Thyroid gland (tissue), 4 donors: Measurements from ENCODE around the gene ACSS1. TPM values are rescaled to one million over a fixed set of nuclear protein-coding genes. Genes with fewer than 3 reads are reported as not detected.

Source experiments
- DNase-seq, 2 donors: peaks; one replicate each; pipeline ENCODE4 v3.0.0-alpha.2; 2019
- H3K27ac ChIP-seq, 3 donors: fragments of 200-600 bp; sonication (generic); 1 replicate in 2 of 3; 2 replicates in 1 of 3; pipeline ENCODE4 v1.5.1; 2016 to 2019; ENCODE audit warnings: mild to moderate bottlenecking in 1 of 3, moderate library complexity in 1 of 3
- H3K27me3 ChIP-seq: fragments of 200-600 bp; sonication (generic); one replicate; pipeline ENCODE4 v1.5.1; 2019
- H3K36me3 ChIP-seq, 2 donors: fragments of 200-600 bp; sonication (generic); one replicate each; pipeline ENCODE4 v1.5.1; 2016 to 2019
- H3K4me1 ChIP-seq, 2 donors: fragments of 200-600 bp; sonication (generic); one replicate each; pipeline ENCODE4 v1.5.1; 2017 to 2019
- H3K4me3 ChIP-seq, 3 donors: fragments of 200-600 bp; sonication (generic); replicated peaks in 1 of 3; 1 replicate in 2 of 3; 2 replicates in 1 of 3; pipeline ENCODE4 v1.5.1; 2016; ENCODE audit warnings: mild to moderate bottlenecking in 1 of 3
- H3K9me3 ChIP-seq: fragments of 200-600 bp; sonication (generic); one replicate; pipeline ENCODE4 v1.5.1; 2017
- POLR2A ChIP-seq, 2 donors: fragments of 450-650 bp; IDR thresholded peaks; one replicate each; pipeline ENCODE4 v1.6.1; 2017; ENCODE audit warnings: antibody characterized with exemption in 2 of 2, mild to moderate bottlenecking in 2 of 2, moderate library complexity in 1 of 2
- WGBS, 2 donors: methylation state at CpG; one replicate each; pipeline ENCODE4 v1.1.5; 2017; 5-methylcytosine and 5-hydroxymethylcytosine counted together
- intact Hi-C: fragments of 100-400 bp; cut with DNase I; formaldehyde crosslinking; loops from one replicate; pipeline ENCODE4 v1.15.1; 2023
- total RNA-seq, 4 donors: library from RNA; depleted of rRNA; stranded (reverse); fragments of >200 nt; gene quantifications; one replicate each; pipeline ENCODE4 v1.2.3, GENCODE V29; 2016
- TF ChIP-seq, protein P1 (sequence below), 6 experiments: fragments of 200-600 bp in 3 of 6; fragments of 450-650 bp in 3 of 6; sonication (generic) in 3 of 6; IDR thresholded peaks; one replicate each; pipeline ENCODE4 v1.5.1; 2016 to 2019; ENCODE audit warnings: antibody characterized with exemption in 6 of 6, mild to moderate bottlenecking in 2 of 6, inconsistent platforms in 1 of 6, moderate library complexity in 1 of 6

ACSS1 gene
- total RNA-seq, 4 donors from 2014 or later, result 45.8 to 57.4 (median 52.1) TPM

DNA sequence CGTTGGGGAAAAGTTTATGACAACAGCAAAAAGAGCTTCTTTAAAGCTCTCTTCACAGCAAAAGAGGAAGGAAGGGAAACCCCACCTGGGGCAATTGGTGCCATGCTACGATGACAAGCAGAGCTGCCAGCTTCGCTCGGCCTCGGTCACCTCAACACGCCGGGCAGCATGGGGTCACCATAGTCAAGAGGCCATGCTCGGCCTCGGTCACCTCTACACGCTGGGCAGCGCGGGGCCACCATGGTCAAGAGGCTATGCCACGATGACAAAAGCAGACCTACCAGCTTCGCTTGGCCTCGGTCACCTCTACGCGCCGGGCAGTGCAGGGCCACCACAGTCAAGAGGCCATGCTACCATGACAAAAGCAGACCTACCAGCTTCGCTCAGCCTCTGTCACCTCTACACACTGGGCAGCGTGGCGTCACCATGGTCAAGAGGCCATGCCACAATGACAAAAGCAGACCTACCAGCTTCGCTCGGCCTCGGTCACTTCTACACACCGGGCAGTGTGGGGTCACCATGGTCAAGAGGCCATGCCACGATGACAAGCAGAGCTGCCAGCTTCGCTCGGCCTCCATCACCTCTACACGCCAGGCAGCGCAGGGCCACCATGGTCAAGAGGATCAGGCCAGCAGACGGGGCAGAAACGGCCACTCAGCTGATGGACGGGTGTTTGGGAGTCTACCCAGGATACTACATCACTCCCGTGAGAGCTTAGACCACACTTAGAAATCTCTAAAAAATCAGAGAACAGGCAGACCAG lies 77.5 kb downstream of the ACSS1 start:
- intact Hi-C loops, result loop anchor here (10.0 kb wide), 1 partner anchor 46 kb away; no protein-coding TSS in a partner anchor
- H3K36me3 ChIP-seq, result peaks cover 7 to 12% of the 10 kb centered on the region in 2 donors
- H3K4me1 ChIP-seq, result peaks cover 25 to 53% of the 10 kb centered on the region in 2 donors
- H3K27ac ChIP-seq, result no peak overlapping the region
- no peak overlapping the region for H3K4me3 ChIP-seq
- TF ChIP-seq POLR2A (IDR thresholded peaks at IDR 0.05), result no peak
- TF ChIP-seq, protein P1, sequence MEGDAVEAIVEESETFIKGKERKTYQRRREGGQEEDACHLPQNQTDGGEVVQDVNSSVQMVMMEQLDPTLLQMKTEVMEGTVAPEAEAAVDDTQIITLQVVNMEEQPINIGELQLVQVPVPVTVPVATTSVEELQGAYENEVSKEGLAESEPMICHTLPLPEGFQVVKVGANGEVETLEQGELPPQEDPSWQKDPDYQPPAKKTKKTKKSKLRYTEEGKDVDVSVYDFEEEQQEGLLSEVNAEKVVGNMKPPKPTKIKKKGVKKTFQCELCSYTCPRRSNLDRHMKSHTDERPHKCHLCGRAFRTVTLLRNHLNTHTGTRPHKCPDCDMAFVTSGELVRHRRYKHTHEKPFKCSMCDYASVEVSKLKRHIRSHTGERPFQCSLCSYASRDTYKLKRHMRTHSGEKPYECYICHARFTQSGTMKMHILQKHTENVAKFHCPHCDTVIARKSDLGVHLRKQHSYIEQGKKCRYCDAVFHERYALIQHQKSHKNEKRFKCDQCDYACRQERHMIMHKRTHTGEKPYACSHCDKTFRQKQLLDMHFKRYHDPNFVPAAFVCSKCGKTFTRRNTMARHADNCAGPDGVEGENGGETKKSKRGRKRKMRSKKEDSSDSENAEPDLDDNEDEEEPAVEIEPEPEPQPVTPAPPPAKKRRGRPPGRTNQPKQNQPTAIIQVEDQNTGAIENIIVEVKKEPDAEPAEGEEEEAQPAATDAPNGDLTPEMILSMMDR (IDR thresholded peaks at IDR 0.05), result no peak
- no peaks in the 10 kb centered on the region for H3K27me3 ChIP-seq
- H3K9me3 ChIP-seq, result no peaks in the 10 kb centered on the region
- WGBS, 2 donors, result 96 to 98% methylated on average over 24 to 26 of the region's 34 CpGs
- DNase-seq, result no peak

DNA sequence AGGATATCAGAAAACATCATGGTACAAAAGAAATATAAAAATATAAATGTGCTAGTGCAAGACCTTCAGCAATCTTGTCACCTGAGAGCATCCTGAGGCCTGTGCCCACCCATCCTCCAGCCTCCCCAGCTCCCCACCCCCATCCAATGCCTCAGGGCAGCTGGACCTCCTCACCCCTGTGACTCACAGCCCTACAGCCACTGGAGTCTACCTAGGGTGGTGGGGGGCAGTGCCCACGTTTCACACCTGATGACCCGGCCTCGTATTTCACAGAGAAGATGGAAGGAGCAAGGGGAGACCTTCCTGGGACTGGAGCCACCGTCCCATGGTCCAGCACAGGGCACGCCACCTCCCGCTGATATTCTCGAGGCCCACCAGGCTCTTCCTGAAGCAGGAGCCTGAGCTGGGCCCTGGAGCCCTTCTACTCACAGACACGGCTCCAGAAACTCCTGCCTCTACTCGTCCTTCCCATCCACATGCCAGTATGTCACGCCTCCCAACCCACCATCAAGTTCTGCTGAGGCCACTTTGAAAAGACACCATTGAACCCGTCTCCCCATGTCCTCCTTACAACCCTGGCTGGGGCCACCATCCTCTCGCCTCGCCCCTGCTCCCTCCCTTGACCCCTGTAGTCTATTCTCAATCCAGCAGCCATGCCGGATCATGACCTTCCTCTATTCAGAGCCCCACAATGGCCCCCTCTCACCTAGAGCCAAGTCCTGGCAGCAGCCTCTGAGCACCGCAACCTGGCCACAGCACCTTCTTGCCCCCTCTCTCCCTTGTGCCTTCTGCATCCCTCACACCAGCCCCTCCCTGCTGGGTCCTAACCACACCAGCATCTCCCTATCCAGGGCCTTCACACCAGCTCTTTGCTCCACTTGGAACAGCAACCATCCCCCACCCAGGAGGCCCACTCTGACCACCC lies 78.6 kb downstream of the ACSS1 start:
- intact Hi-C loops, result no loop called here
- no peak for DNase-seq
- no peak overlapping the region for H3K27ac ChIP-seq
- no peaks in the 10 kb centered on the region for H3K27me3 ChIP-seq
- 92 to 95% methylated on average over 15 of the region's 15 CpGs for WGBS, 2 donors
- H3K9me3 ChIP-seq, result no peaks in the 10 kb centered on the region
- H3K4me1 ChIP-seq, result peaks cover 14 to 41% of the 10 kb centered on the region in 2 donors
- H3K36me3 ChIP-seq, result peaks cover 12 to 14% of the 10 kb centered on the region in 2 donors
- H3K4me3 ChIP-seq, result no peak overlapping the region
- TF ChIP-seq, protein P1 (IDR thresholded peaks at IDR 0.05), result no peak
- no peak for TF ChIP-seq POLR2A (IDR thresholded peaks at IDR 0.05)

DNA sequence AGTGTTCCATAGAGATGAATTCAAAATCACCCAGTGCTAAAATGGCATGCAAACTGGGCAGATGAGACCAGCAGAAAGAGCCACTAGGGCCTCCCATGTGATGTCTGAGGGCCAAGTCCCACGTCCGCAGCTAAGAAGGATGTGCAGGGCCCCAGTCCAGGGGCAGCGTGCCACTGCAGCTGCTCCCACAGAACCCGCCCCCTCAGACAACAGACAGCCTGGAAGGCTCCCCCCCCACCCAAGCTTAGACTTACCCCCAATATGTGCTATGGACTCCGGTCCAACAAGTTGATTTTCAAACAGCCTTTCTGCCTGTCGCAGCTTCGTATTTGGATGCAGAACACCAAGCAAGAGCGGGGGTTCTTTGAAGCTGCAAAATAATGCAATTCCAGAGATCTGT lies 79.4 kb downstream of the ACSS1 start:
- H3K27ac ChIP-seq, result no peak overlapping the region
- no peaks in the 10 kb centered on the region for H3K9me3 ChIP-seq
- 89 to 91% methylated on average over 6 to 8 of the region's 8 CpGs for WGBS, 2 donors
- intact Hi-C loops, result no loop called here
- H3K4me1 ChIP-seq, result peaks cover 9 to 33% of the 10 kb centered on the region in 2 donors
- no peak for DNase-seq
- no peaks in the 10 kb centered on the region for H3K27me3 ChIP-seq
- H3K4me3 ChIP-seq, result no peak overlapping the region
- peaks cover 12 to 16% of the 10 kb centered on the region in 2 donors for H3K36me3 ChIP-seq
- no peak for TF ChIP-seq POLR2A (IDR thresholded peaks at IDR 0.05)
- TF ChIP-seq, protein P1 (IDR thresholded peaks at IDR 0.05), result no peak

DNA sequence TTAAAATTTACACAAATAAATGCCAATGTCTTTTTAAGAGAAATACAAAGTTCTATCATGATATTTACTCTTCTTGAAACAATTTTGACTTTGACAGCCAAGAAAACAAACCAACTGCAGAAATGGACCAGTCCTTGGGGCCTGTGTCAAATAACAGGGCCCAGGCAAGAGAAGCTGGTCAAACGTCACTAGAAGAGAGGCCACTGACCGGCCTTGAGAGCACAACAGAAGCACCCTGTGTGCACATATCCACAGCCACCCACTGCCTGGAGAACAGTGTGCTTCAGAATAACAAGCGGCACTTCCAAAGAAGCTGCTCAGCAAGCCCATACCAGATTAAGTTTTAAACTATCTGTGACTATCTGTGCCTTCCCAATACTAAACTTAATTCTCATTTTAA lies 80.1 kb downstream of the ACSS1 start:
- peaks cover 18 to 22% of the 10 kb centered on the region in 2 donors for H3K36me3 ChIP-seq
- H3K27ac ChIP-seq, result peak overlapping the region in 2 of 3 donors; percentile 26 to 37
- DNase-seq, result peak in 1 of 2 donors; percentile 39
- TF ChIP-seq POLR2A (IDR thresholded peaks at IDR 0.05), result no peak
- TF ChIP-seq, protein P1 (IDR thresholded peaks at IDR 0.05), result no peak
- H3K4me3 ChIP-seq, result no peak overlapping the region
- peaks cover 4 to 26% of the 10 kb centered on the region in 2 donors for H3K4me1 ChIP-seq
- H3K27me3 ChIP-seq, result no peaks in the 10 kb centered on the region
- no peaks in the 10 kb centered on the region for H3K9me3 ChIP-seq
- WGBS, 2 donors, result 68 to 73% methylated on average over 3 of the region's 3 CpGs
- intact Hi-C loops, result no loop called here
